Hematopoietic multipotent progenitor cell treated with erythropoietin and hydrocortisone succinate and interleukin-3 and kit ligand, for 8 days (in vitro differentiated cells): Measurements from ENCODE around the gene ATXN7L3B.
"Not testable (repeated sequence)": the region's sequence is repeated elsewhere in the genome, so short reads cannot be mapped to it uniquely, and the experiment has no call there.

Experiments
- DNase-seq: peaks from one replicate; pipeline ENCODE4 v3.0.0-alpha.2; 2015

Gene ATXN7L3B

GRCh38 chr12:74537707-74538385 is at the start of gene ATXN7L3B:
TSS of gene ATXN7L3B (plus strand) at chr12:74537835. CDS start at chr12:74538113, 278 bp downstream.
- peak; percentile 96 for DNase-seq

GRCh38 chr12:74488134-74488533 is 49.5 kb upstream of the ATXN7L3B start:
- DNase-seq: no peak

GRCh38 chr12:74489543-74489942 is 48.1 kb upstream of the ATXN7L3B start:
- no peak for DNase-seq

GRCh38 chr12:74490390-74491064 is 47.1 kb upstream of the ATXN7L3B start:
- no peak for DNase-seq

- DNase-seq: no peak
Measured at GRCh38 chr12:74491374-74491773, 46.3 kb upstream of the ATXN7L3B start.

GRCh38 chr12:74499192-74499591 is 38.4 kb upstream of the ATXN7L3B start:
- no peak for DNase-seq

GRCh38 chr12:74508873-74509657 is 28.6 kb upstream of the ATXN7L3B start:
- not testable (repeated sequence) for DNase-seq

- DNase-seq: no peak
Measured at GRCh38 chr12:74509886-74510285, 27.7 kb upstream of the ATXN7L3B start.

GRCh38 chr12:74514098-74514872 is 23.4 kb upstream of the ATXN7L3B start:
- DNase-seq: no peak

GRCh38 chr12:74515849-74516248 is 21.8 kb upstream of the ATXN7L3B start:
- no peak for DNase-seq

GRCh38 chr12:74526535-74526934 is 11.1 kb upstream of the ATXN7L3B start:
- DNase-seq: no peak

GRCh38 chr12:74527491-74527890 is 10.1 kb upstream of the ATXN7L3B start:
- no peak for DNase-seq

GRCh38 chr12:74530676-74531075 is 7.0 kb upstream of the ATXN7L3B start:
- DNase-seq: no peak

- no peak for DNase-seq
Measured at GRCh38 chr12:74535536-74535935, 2.1 kb upstream of the ATXN7L3B start.

- peak; percentile 81 for DNase-seq
Measured at GRCh38 chr12:74537126-74537706, 419 bp upstream of the ATXN7L3B start.

GRCh38 chr12:74538491-74539258 is 1.0 kb downstream of the ATXN7L3B start:
- DNase-seq: peak; percentile 44

- no peak for DNase-seq
Measured at GRCh38 chr12:74539261-74539660, 1.6 kb downstream of the ATXN7L3B start.

- peak; percentile 4 for DNase-seq
Measured at GRCh38 chr12:74539765-74540526, 2.3 kb downstream of the ATXN7L3B start.

GRCh38 chr12:74541074-74541473 is 3.4 kb downstream of the ATXN7L3B start:
- no peak for DNase-seq

GRCh38 chr12:74547249-74547648 is 9.6 kb downstream of the ATXN7L3B start:
- DNase-seq: no peak

GRCh38 chr12:74551291-74551690 is 13.7 kb downstream of the ATXN7L3B start:
- DNase-seq: peak; percentile 24
